Peyer's patch (tissue), 4 donors: ENCODE results near the gene TBX21.

ENCODE experiments used
- CTCF ChIP-seq, 6 experiments: fragments of 450-650 bp in 4 of 6; fragments of 200-600 bp in 2 of 6; sonication (generic) in 1 of 6; IDR thresholded peaks; one replicate each; pipeline ENCODE4 v1.5.1; 2017 to 2019; ENCODE audit warnings: antibody characterized with exemption in 6 of 6, mild to moderate bottlenecking in 3 of 6, moderate library complexity in 1 of 6
- POLR2A ChIP-seq, 2 donors: fragments of 450-650 bp; IDR thresholded peaks; one replicate each; pipeline ENCODE4 v1.5.1; 2017; ENCODE audit warnings: antibody characterized with exemption in 2 of 2, mild to moderate bottlenecking in 2 of 2, moderate library complexity in 2 of 2

- TF ChIP-seq POLR2A (IDR thresholded peaks at IDR 0.05) (no peak), CTCF (IDR thresholded peaks at IDR 0.05) (no peak)
Measured at GRCh38 chr17:47738178-47738577, 5.1 kb downstream of the TBX21 start.
